Fibroblast of lung (primary cell): ENCODE measurements around the gene FBN1. TPM values are rescaled to one million over a fixed set of nuclear protein-coding genes. Genes with fewer than 3 reads are reported as not detected.

Experiments
- DNase-seq, 2 donors: peaks; one replicate each; pipeline versions ENCODE4 v3.0.0 to v3.0.0-alpha.2; 2010; ENCODE audit warnings: low read depth in 2 of 2
- H2AFZ ChIP-seq: 2 replicates; pipeline ENCODE4 v1.5.1; 2012; ENCODE audit warnings: low read length, control low read depth, inconsistent platforms
- H3K27ac ChIP-seq: 2 replicates; pipeline ENCODE4 v1.5.1; 2011; ENCODE audit warnings: low read length, control low read depth; ENCODE audit not compliant: insufficient read depth
- H3K27me3 ChIP-seq: 2 replicates; pipeline ENCODE4 v1.5.1; 2011; ENCODE audit warnings: mild to moderate bottlenecking, low read length; ENCODE audit not compliant: control insufficient read depth, insufficient read depth
- H3K36me3 ChIP-seq: 2 replicates; pipeline ENCODE4 v1.5.1; 2011; ENCODE audit warnings: low read length; ENCODE audit not compliant: control insufficient read depth, insufficient read depth
- H3K4me1 ChIP-seq: 2 replicates; pipeline ENCODE4 v1.5.1; 2011; ENCODE audit warnings: low read length; ENCODE audit not compliant: control insufficient read depth, insufficient read depth; ENCODE audit errors: extremely low read depth
- H3K4me2 ChIP-seq: 2 replicates; pipeline ENCODE4 v1.5.1; 2011; ENCODE audit warnings: low read length, control low read depth; ENCODE audit not compliant: insufficient read depth; ENCODE audit errors: extremely low read depth
- H3K4me3 ChIP-seq, 4 experiments: fragments of 200-600 bp in 1 of 4; sonication (generic) in 1 of 4; replicated peaks in 1 of 4; 2 replicates each; pipeline ENCODE4 v1.5.1; 2011 to 2016; ENCODE audit warnings: low read length in 4 of 4, low read depth in 3 of 4, mild to moderate bottlenecking in 3 of 4, control low read depth in 2 of 4, inconsistent platforms in 1 of 4, mixed read lengths in 1 of 4; ENCODE audit not compliant: insufficient read depth in 1 of 4; ENCODE audit errors: control extremely low read depth in 1 of 4
- H3K79me2 ChIP-seq: 2 replicates; pipeline ENCODE4 v1.5.1; 2012; ENCODE audit warnings: mild to moderate bottlenecking, low read length, inconsistent platforms; ENCODE audit not compliant: control insufficient read depth, insufficient read depth
- H3K9ac ChIP-seq: 2 replicates; pipeline ENCODE4 v1.5.1; 2011; ENCODE audit warnings: mild to moderate bottlenecking, low read length, control low read depth; ENCODE audit not compliant: insufficient read depth
- H3K9me3 ChIP-seq: 2 replicates; pipeline ENCODE4 v1.5.1; 2012; ENCODE audit warnings: low read depth, low read length; ENCODE audit not compliant: control insufficient read depth, insufficient read depth
- H4K20me1 ChIP-seq: 2 replicates; pipeline ENCODE4 v1.5.1; 2011; ENCODE audit warnings: low read length; ENCODE audit not compliant: control insufficient read depth, insufficient read depth; ENCODE audit errors: extremely low read depth
- CTCF ChIP-seq, 2 donors: IDR thresholded peaks in 1 of 2; conservative IDR thresholded peaks in 1 of 2; 1 replicate in 1 of 2; 2 replicates in 1 of 2; pipeline ENCODE4 v1.5.1; 2011 to 2012; ENCODE audit warnings: low read length in 2 of 2, control low read depth in 1 of 2, inconsistent platforms in 1 of 2, low read depth in 1 of 2, mild to moderate bottlenecking in 1 of 2
- EZH2 ChIP-seq: IDR thresholded peaks from 2 replicates; pipeline ENCODE4 v1.5.1; 2012; ENCODE audit warnings: low read length, control low read depth, mild to moderate bottlenecking; ENCODE audit errors: missing control alignments
- polyA plus RNA-seq, 2 donors: library from polyadenylated mRNA; depleted of rRNA in 1 of 2; stranded (reverse) in 1 of 2; unstranded in 1 of 2; fragments of >200 nt; gene quantifications; 2 replicates each; pipeline ENCODE4 v1.2.1, GENCODE V29; 2011 to 2012; ENCODE audit warnings: missing spikeins in 1 of 2
- total RNA-seq: library from RNA; depleted of rRNA; stranded (reverse); fragments of >200 nt; gene quantifications from 2 replicates; pipeline ENCODE4 v1.2.1, GENCODE V29; 2014

Gene FBN1
- total and polyA plus RNA-seq, 2 donors (not counting 1 experiment from before 2014, with no cell fraction given): 368 to 446 TPM

DNA sequence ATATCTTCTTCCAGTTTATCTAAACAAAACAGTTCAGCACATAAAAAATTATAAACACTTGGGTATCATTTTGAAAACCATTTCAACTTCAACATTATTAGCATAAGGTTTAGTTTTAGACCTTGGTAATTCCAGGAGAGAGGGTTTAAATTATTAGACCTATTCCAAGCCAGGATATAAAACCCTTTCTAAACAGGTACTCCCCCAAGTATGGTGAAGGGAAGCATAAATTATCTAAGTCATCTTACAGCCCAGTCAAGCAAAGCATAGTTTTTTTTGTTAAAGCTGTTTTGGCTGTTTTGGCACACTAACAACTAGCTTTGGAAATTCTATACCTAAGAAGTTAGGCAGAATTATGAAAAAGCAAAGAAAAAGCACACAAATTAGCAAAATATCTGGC is 87.3 kb downstream of the FBN1 start:
- H3K4me2 ChIP-seq: no peak overlapping the region
- no peaks in the 10 kb centered on the region for H3K27me3 ChIP-seq
- H3K36me3 ChIP-seq: peaks cover 2% of the 10 kb centered on the region
- H3K27ac ChIP-seq: no peak overlapping the region
- H4K20me1 ChIP-seq: no peaks in the 10 kb centered on the region
- H3K4me1 ChIP-seq: peaks cover 27% of the 10 kb centered on the region
- peaks cover 26% of the 10 kb centered on the region for H3K79me2 ChIP-seq
- H3K9me3 ChIP-seq: no peaks in the 10 kb centered on the region
- no peak overlapping the region for H3K4me3 ChIP-seq
- TF ChIP-seq EZH2 (no peak), CTCF (conservative IDR thresholded peaks at IDR 0.05 in 1 of 2, IDR thresholded peaks at IDR 0.05 in 1 of 2; ENCODE audit: low read depth in 1 of 2, low read length in 2 of 2) (no peak)
- H3K9ac ChIP-seq: no peak overlapping the region
- DNase-seq: no peak
- H2AFZ ChIP-seq: no peak overlapping the region

DNA sequence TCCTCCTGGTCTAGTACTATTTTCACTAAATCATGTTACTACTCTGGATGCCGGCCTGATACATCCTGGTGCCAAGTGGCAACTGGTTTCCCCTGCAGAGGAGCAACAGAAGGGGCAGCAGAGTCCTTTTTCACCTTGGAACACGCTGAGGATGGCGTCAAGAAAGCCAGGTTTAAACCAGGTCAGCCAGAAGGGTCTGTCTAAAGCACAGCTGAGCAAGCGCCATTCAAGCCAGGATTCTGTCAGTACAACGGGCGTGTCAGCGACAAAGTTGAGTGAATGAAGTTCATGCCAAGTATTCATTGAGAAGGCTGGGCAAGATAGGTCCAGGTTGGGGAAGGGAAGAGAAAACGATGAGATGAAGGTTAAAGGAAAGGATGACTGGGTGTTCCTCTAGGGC is 88.2 kb downstream of the FBN1 start:
- Histone ChIP-seq H3K4me2 (no peak overlapping the region), H3K4me1 (peaks cover 30% of the 10 kb centered on the region), H3K9me3 (no peaks in the 10 kb centered on the region), H3K27ac (no peak overlapping the region), H3K9ac (no peak overlapping the region), H3K27me3 (no peaks in the 10 kb centered on the region), H3K4me3 (no peak overlapping the region), H3K36me3 (peaks cover 2% of the 10 kb centered on the region), H2AFZ (no peak overlapping the region), H3K79me2 (peaks cover 21% of the 10 kb centered on the region), H4K20me1 (no peaks in the 10 kb centered on the region)
- TF ChIP-seq CTCF (conservative IDR thresholded peaks at IDR 0.05 in 1 of 2, IDR thresholded peaks at IDR 0.05 in 1 of 2; ENCODE audit: low read depth in 1 of 2, low read length in 2 of 2) (no peak), EZH2 (no peak)
- no peak for DNase-seq

- Histone ChIP-seq H3K4me2 (no peak overlapping the region), H3K4me1 (peaks cover 30% of the 10 kb centered on the region), H3K9me3 (no peaks in the 10 kb centered on the region), H3K79me2 (peaks cover 18% of the 10 kb centered on the region), H4K20me1 (no peaks in the 10 kb centered on the region), H3K36me3 (no peaks in the 10 kb centered on the region), H3K27ac (no peak overlapping the region), H3K4me3 (no peak overlapping the region), H3K27me3 (no peaks in the 10 kb centered on the region), H2AFZ (no peak overlapping the region), H3K9ac (no peak overlapping the region)
- TF ChIP-seq EZH2 (no peak), CTCF (conservative IDR thresholded peaks at IDR 0.05 in 1 of 2, IDR thresholded peaks at IDR 0.05 in 1 of 2; ENCODE audit: low read depth in 1 of 2, low read length in 2 of 2) (no peak)
- peak in 1 of 2 donors; percentile 67 for DNase-seq
Measured at GRCh38 chr15:48556159-48556897, 89.2 kb downstream of the FBN1 start.
